Limb (tissue), 2 donors: ENCODE results near the gene LDLR.
"Not testable (repeated sequence)": the region's sequence is repeated elsewhere in the genome, so short reads cannot be mapped to it uniquely, and the experiment has no call there.

ENCODE experiments used
- DNase-seq, 2 donors: peaks; one replicate each; pipeline ENCODE4 v3.0.0-alpha.2; 2016; ENCODE audit errors: extremely low spot score in 2 of 2

LDLR gene

GRCh38 chr19:11070123-11070522 is 19.1 kb upstream of the LDLR start:
- no peak for DNase-seq

GRCh38 chr19:11073568-11073967 is 15.7 kb upstream of the LDLR start:
- DNase-seq, result no peak

GRCh38 chr19:11076792-11077191 is 12.5 kb upstream of the LDLR start:
- DNase-seq, result not testable (repeated sequence)

GRCh38 chr19:11078893-11079292 is 10.4 kb upstream of the LDLR start:
- no peak for DNase-seq

- no peak for DNase-seq
Observed at GRCh38 chr19:11079999-11080398, 9.3 kb upstream of the LDLR start.

GRCh38 chr19:11087870-11088505 is 1.3 kb upstream of the LDLR start:
- DNase-seq, result no peak

- peak; percentile 24 to 55 for DNase-seq
Observed at GRCh38 chr19:11088506-11089253, 583 bp upstream of the LDLR start.

GRCh38 chr19:11090014-11090263 is 676 bp downstream of the LDLR start:
- not testable (repeated sequence) for DNase-seq

- peak; percentile 95 to 97 for DNase-seq
Observed at GRCh38 chr19:11090264-11090996, 1.2 kb downstream of the LDLR start.

- no peak for DNase-seq
Observed at GRCh38 chr19:11090997-11091702, 1.9 kb downstream of the LDLR start.

- peak; percentile 63 to 64 for DNase-seq
Observed at GRCh38 chr19:11091703-11092153, 2.5 kb downstream of the LDLR start.

- DNase-seq, result no peak
Observed at GRCh38 chr19:11092181-11092538, 2.9 kb downstream of the LDLR start.

- no peak for DNase-seq
Observed at GRCh38 chr19:11093689-11094238, 4.5 kb downstream of the LDLR start.

GRCh38 chr19:11094520-11094894 is 5.2 kb downstream of the LDLR start:
- no peak for DNase-seq

- DNase-seq, result peak; percentile 63 to 82
Observed at GRCh38 chr19:11096210-11096841, 7.1 kb downstream of the LDLR start.

GRCh38 chr19:11097367-11097766 is 8.1 kb downstream of the LDLR start:
- DNase-seq, result not testable (repeated sequence)

GRCh38 chr19:11098327-11098726 is 9.1 kb downstream of the LDLR start:
- DNase-seq, result no peak

GRCh38 chr19:11098861-11099260 is 9.6 kb downstream of the LDLR start:
- DNase-seq, result no peak

- DNase-seq, result no peak
Observed at GRCh38 chr19:11100049-11100448, 10.8 kb downstream of the LDLR start.

- DNase-seq, result no peak
Observed at GRCh38 chr19:11101057-11101456, 11.8 kb downstream of the LDLR start.

- no peak for DNase-seq
Observed at GRCh38 chr19:11102944-11103343, 13.7 kb downstream of the LDLR start.
